ENCODE data around the gene ELL2.

ELL2 gene

GRCh38 chr5:95961617-95962474 lies at the start of gene ELL2:
TSS of gene ELL2 (minus strand) at chr5:95961851. CDS start at chr5:95961721, 130 bp downstream.
- DNase-seq (ENCODE audit: low read depth in 2 of 2) = peak; percentile 92 to 94

- no peak for DNase-seq (ENCODE audit: low read depth in 2 of 2)
Measured at GRCh38 chr5:96008987-96009647, 47.5 kb upstream of the ELL2 start.

GRCh38 chr5:96008487-96008886 lies 46.8 kb upstream of the ELL2 start:
- DNase-seq (ENCODE audit: low read depth in 2 of 2) = no peak

- DNase-seq (ENCODE audit: low read depth in 2 of 2) = no peak
Measured at GRCh38 chr5:96007051-96007450, 45.4 kb upstream of the ELL2 start.

- DNase-seq (ENCODE audit: low read depth in 2 of 2) = no peak
Measured at GRCh38 chr5:96006291-96006690, 44.6 kb upstream of the ELL2 start.

GRCh38 chr5:96004754-96005153 lies 43.1 kb upstream of the ELL2 start:
- no peak for DNase-seq (ENCODE audit: low read depth in 2 of 2)

GRCh38 chr5:96004087-96004486 lies 42.4 kb upstream of the ELL2 start:
- DNase-seq (ENCODE audit: low read depth in 2 of 2) = no peak

- DNase-seq (ENCODE audit: low read depth in 2 of 2) = no peak
Measured at GRCh38 chr5:96001262-96001661, 39.6 kb upstream of the ELL2 start.

- no peak for DNase-seq (ENCODE audit: low read depth in 2 of 2)
Measured at GRCh38 chr5:96000308-96000707, 38.7 kb upstream of the ELL2 start.

- no peak for DNase-seq (ENCODE audit: low read depth in 2 of 2)
Measured at GRCh38 chr5:95996904-95997723, 35.5 kb upstream of the ELL2 start.

- no peak for DNase-seq (ENCODE audit: low read depth in 2 of 2)
Measured at GRCh38 chr5:95995962-95996489, 34.4 kb upstream of the ELL2 start.

GRCh38 chr5:95993776-95994175 lies 32.1 kb upstream of the ELL2 start:
- DNase-seq (ENCODE audit: low read depth in 2 of 2) = no peak

- no peak for DNase-seq (ENCODE audit: low read depth in 2 of 2)
Measured at GRCh38 chr5:95993266-95993665, 31.6 kb upstream of the ELL2 start.

GRCh38 chr5:95989283-95990048 lies 27.8 kb upstream of the ELL2 start:
- no peak for DNase-seq (ENCODE audit: low read depth in 2 of 2)

GRCh38 chr5:95988877-95989276 lies 27.2 kb upstream of the ELL2 start:
- DNase-seq (ENCODE audit: low read depth in 2 of 2) = no peak

- no peak for DNase-seq (ENCODE audit: low read depth in 2 of 2)
Measured at GRCh38 chr5:95988094-95988493, 26.4 kb upstream of the ELL2 start.

GRCh38 chr5:95986937-95987520 lies 25.4 kb upstream of the ELL2 start:
- DNase-seq (ENCODE audit: low read depth in 2 of 2) = no peak

- DNase-seq (ENCODE audit: low read depth in 2 of 2) = no peak
Measured at GRCh38 chr5:95986001-95986400, 24.4 kb upstream of the ELL2 start.

GRCh38 chr5:95985249-95985648 lies 23.6 kb upstream of the ELL2 start:
- no peak for DNase-seq (ENCODE audit: low read depth in 2 of 2)

- no peak for DNase-seq (ENCODE audit: low read depth in 2 of 2)
Measured at GRCh38 chr5:95984287-95984938, 22.8 kb upstream of the ELL2 start.
